SJSA1 (cell line): Measurements from ENCODE around the gene C16orf86. TPM values are rescaled to one million over a fixed set of nuclear protein-coding genes. Genes with fewer than 3 reads are reported as not detected.

Source experiments
- DNase-seq, 2 experiments: peaks; one replicate each; pipeline ENCODE4 v3.0.0-alpha.2; 2015 to 2020; ENCODE audit warnings: low spot score in 2 of 2, low read depth in 1 of 2
- H3K27ac ChIP-seq: fragments of 250-450 bp; sonication (Bioruptor Pico); 2 replicates; pipeline ENCODE4 v1.5.1; 2020; ENCODE audit warnings: mild to moderate bottlenecking, moderate library complexity
- H3K27me3 ChIP-seq: fragments of 250-450 bp; sonication (Bioruptor Pico); replicated peaks from 2 replicates; pipeline ENCODE4 v1.5.1; 2020; ENCODE audit warnings: mild to moderate bottlenecking, moderate library complexity
- H3K36me3 ChIP-seq: fragments of 250-450 bp; sonication (Bioruptor Pico); 2 replicates; pipeline ENCODE4 v1.5.1; 2020; ENCODE audit warnings: mild to moderate bottlenecking
- H3K4me1 ChIP-seq: fragments of 250-450 bp; sonication (Bioruptor Pico); replicated peaks from 2 replicates; pipeline ENCODE4 v1.6.1; 2021; ENCODE audit warnings: mild to moderate bottlenecking
- H3K4me3 ChIP-seq: fragments of 250-450 bp; sonication (Bioruptor Pico); 2 replicates; pipeline ENCODE4 v1.5.1; 2020; ENCODE audit warnings: mild to moderate bottlenecking
- H3K9me3 ChIP-seq: fragments of 250-450 bp; sonication (Bioruptor Pico); replicated peaks from 2 replicates; pipeline ENCODE4 v1.5.1; 2020; ENCODE audit warnings: mild to moderate bottlenecking
- total RNA-seq: library from RNA; depleted of rRNA; stranded (reverse); fragments of >200 nt; shearing (Covaris generic); gene quantifications from 2 replicates; pipeline ENCODE4 v1.2.3, GENCODE V29; 2014

The C16orf86 gene
- total RNA-seq, 1 experiment from 2014 or later: 0.32 TPM

DNA sequence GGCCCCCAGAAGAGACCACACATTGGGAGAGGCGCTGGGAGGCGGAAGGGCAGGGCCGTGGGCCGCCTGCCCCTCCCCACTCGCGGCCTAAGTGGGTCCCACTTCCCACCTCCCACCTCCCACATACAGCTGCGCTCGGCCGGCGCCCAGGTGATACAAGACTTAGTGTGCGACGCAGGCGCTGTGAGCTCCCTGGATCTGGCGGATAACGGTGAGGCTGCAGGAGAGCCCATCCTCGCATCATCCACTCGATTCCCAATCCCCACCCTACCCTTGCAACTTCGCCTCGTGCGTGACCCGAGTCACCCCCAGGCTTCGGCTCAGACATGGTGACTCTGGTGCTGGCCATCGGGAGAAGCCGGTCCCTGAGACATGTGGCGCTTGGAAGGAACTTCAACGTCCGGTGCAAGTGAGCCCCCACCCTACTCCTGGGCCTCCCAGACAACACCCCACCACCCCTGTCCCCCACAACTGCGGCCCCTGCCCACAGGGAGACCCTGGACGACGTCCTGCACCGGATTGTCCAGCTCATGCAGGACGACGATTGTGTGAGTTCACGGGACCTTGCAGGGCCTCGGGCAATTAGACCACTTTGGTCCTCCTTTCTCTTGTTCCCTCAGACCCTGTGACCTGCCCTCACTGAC lies 17.7 kb upstream of the C16orf86 start:
- Histone ChIP-seq H3K9me3 (no peaks in the 10 kb centered on the region; the same call in 1 of the 2 replicates), H3K36me3 (0 out of 2 replicates have a peak, but pooled peaks cover 3% of the 10 kb centered on the region), H3K27me3 (peaks cover 76% of the 10 kb centered on the region), H3K4me3 (no peak overlapping the region), H3K4me1 (peaks cover 20% of the 10 kb centered on the region), H3K27ac (no peak overlapping the region)
- no peak for DNase-seq

DNA sequence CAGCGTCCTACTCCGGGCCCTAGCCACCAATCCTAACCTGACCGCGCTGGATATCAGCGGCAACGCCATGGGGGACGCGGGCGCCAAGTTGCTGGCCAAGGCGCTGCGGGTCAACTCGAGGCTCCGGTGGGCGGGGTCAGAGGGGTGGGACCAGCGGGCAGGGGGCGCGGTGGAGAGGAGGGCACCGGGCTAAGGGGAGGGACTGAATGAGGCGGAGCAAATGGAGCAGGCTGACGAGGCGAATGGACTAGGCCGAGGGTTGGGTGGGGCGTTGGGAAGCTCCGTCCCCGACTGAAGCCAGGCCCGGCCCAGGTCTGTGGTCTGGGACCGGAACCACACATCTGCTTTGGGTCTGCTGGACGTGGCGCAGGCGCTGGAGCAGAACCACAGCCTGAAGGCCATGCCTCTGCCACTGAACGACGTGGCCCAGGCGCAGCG lies 17.1 kb upstream of the C16orf86 start:
- H3K27me3 ChIP-seq: peaks cover 76% of the 10 kb centered on the region

DNA sequence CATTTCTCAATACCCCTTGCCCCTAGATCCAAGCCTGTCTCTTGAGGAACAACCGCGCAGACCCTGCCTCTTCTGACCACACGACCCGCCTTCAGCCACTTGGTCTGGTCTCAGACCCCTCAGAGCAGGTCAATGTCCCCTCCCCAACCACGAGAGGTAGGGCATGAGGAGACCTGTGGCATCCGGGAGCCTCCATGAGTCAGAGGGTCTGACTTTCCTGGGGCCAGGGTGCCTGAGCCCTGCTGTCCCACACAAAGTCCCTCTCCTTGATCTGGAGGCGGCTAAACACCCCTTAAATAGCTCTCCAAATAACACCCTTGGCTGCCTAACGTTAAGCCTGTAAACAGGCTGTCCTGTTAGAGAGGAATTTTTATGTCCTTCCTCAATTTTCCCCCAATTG lies 16.6 kb upstream of the C16orf86 start:
- Histone ChIP-seq H3K27me3 (peaks cover 71% of the 10 kb centered on the region), H3K4me1 (peaks cover 27% of the 10 kb centered on the region)
- DNase-seq: no peak

More for the DNA sequence above, 17.1 kb upstream of the C16orf86 start:
- Histone ChIP-seq H3K27ac (no peak overlapping the region), H3K4me1 (peaks cover 27% of the 10 kb centered on the region), H3K4me3 (no peak overlapping the region), H3K9me3 (no peaks in the 10 kb centered on the region; the same call in 1 of the 2 replicates), H3K36me3 (peaks cover 8% of the 10 kb centered on the region)
- no peak for DNase-seq

DNA sequence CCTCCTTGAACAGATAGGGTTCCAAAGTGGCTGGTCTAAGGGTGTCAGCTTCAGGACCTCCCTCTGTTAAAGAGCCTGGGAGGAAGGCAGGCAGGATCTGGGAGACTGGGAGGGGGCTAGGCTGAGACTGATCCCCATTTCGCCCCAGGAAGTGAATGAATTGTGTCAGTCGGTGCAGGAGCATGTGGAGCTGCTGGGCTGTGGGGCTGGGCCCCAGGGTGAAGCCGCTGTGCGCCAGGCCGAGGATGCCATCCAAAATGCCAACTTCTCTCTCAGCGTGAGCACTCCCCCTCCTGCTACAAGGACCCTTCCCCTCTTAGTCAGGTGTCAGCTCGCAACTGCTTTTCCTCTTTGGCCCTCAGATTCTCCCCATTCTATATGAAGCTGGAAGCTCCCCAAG lies 15.6 kb upstream of the C16orf86 start:
- no peak for DNase-seq
- H3K27me3 ChIP-seq: peaks cover 61% of the 10 kb centered on the region
- no peaks in the 10 kb centered on the region; the same call in 1 of the 2 replicates for H3K9me3 ChIP-seq
- H3K27ac ChIP-seq: no peak overlapping the region
- H3K36me3 ChIP-seq: peaks cover 22% of the 10 kb centered on the region
- H3K4me1 ChIP-seq: peaks cover 30% of the 10 kb centered on the region
- no peak overlapping the region for H3K4me3 ChIP-seq

More for the DNA sequence above, 16.6 kb upstream of the C16orf86 start:
- H3K4me3 ChIP-seq: no peak overlapping the region
- H3K36me3 ChIP-seq: peaks cover 13% of the 10 kb centered on the region
- no peak overlapping the region for H3K27ac ChIP-seq
- no peaks in the 10 kb centered on the region; the same call in 1 of the 2 replicates for H3K9me3 ChIP-seq

DNA sequence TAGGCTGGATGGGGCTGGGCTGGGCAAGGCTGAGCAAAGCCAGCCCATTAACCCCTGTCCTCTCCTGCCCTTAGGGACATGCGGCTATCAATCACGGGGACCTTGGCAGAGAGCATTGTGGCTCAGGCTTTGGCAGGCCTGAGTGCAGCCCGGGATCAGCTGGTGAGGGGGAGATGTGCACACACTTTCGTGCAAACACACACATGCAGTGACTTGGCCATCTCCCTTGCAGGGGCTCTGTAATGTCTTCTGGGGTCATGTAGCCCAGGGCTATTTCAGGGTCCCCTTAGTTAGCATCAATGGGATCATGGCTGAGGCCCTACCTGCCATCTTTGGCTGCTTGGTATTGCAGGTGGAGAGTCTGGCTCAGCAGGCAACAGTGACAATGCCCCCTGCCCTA lies 14.8 kb upstream of the C16orf86 start:
- H3K27ac ChIP-seq: no peak overlapping the region
- H3K9me3 ChIP-seq: no peaks in the 10 kb centered on the region; the same call in 1 of the 2 replicates
- H3K4me3 ChIP-seq: no peak overlapping the region

DNA sequence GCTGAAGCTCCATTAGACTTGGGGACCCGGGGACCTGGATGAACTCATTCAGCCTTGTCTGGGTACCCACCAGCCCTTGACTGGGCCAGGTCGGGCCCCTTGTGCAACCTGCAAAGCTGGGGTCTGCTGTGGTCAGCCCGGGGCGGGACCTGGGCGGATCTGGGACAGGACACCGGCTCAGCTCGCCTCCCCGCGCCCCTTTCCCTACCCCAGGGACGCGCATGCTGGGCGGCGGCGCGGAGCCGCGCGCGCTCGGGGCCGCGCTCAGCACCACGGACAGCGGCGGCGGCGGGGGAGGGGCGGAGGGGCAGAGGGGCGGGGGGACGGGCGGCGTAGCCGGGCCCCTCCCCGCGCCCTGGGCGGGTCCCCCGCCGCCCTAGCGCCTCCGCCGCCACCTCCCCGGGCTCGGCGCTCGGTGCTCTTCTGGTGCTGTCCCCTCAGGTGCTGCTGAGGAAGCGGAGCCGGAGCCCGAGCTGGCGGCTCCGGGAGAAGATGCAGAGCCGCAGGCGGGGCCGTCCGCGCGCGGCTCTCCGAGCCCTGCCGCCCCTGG lies 14.0 kb upstream of the C16orf86 start:
- H3K27ac ChIP-seq: no peak overlapping the region
- peak overlapping the region; percentile 74 for H3K4me3 ChIP-seq
- H3K9me3 ChIP-seq: no peaks in the 10 kb centered on the region; the same call in 1 of the 2 replicates
- peaks cover 36% of the 10 kb centered on the region for H3K36me3 ChIP-seq
- peak in 1 of 2 experiments; percentile 54 for DNase-seq
- H3K4me1 ChIP-seq: peaks cover 30% of the 10 kb centered on the region
- peaks cover 46% of the 10 kb centered on the region for H3K27me3 ChIP-seq

More for the DNA sequence above, 14.8 kb upstream of the C16orf86 start:
- H3K36me3 ChIP-seq: peaks cover 28% of the 10 kb centered on the region
- H3K27me3 ChIP-seq: peaks cover 53% of the 10 kb centered on the region
- no peak for DNase-seq
- H3K4me1 ChIP-seq: peaks cover 30% of the 10 kb centered on the region

DNA sequence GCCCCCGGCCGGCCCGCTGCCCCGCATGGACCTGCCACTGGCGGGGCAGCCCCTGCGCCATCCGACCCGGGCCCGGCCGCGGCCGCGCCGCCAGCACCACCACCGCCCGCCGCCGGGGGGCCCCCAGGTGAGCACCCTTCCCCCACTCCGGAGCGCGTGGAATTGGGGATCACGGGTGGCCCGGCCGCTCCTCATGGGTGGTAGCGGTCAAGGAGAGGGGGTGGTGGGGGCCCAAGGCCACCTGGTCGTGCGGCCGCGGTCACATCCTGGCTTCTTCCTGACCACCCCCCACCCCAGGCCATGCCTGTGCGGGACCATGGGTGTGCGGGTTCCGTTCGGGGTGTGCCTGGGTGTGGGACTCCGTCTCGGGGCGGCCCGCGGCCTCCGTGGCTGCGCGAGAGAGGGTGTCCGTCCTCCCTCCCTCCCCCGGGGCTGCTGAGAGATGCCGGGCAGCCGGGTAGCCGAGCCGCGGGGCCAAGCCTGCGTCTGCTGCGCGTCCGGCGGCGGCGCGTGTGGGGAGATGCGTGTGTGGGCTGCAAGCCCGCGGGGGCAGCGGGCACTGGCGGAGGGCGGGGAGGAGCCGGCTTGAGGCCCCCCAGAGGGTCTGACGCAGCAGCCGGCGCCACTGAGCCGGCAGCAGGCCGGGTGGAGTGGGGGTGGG lies 13.4 kb upstream of the C16orf86 start:
- Histone ChIP-seq H3K4me1 (peaks cover 30% of the 10 kb centered on the region), H3K27me3 (peaks cover 40% of the 10 kb centered on the region), H3K9me3 (no peaks in the 10 kb centered on the region; the same call in 1 of the 2 replicates), H3K36me3 (peaks cover 41% of the 10 kb centered on the region), H3K4me3 (peak overlapping the region; percentile 74), H3K27ac (no peak overlapping the region; the same call in 1 of the 2 replicates)
- DNase-seq: peak; percentile 67 to 88

DNA sequence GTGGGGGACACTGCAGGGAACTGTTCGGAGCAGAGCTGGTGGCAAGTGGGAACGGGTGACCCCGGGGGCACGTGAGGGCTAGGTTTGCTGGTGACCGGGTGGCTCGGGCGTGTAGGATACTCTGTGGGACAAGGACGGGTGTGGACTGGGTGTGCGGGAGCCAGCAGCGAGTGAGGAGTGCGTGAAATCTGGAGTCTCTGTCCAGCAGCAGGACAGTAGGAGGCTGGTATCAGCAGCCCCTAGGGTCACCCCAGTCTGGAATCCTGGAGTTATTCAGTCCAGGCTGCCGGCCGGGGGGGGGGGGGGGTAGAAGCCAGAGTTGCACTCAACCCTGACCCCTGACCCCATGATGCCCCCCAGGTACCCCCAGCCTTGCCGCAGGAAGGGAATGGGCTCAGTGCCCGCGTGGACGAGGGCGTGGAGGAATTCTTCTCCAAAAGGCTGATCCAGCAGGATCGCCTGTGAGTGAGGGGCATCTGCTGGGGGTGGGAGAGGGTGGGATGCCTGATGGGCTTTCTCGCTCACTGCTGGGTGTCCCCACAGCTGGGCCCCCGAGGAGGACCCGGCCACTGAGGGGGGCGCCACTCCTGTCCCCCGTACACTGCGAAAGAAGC lies 12.7 kb upstream of the C16orf86 start:
- peak overlapping the region; percentile 74 for H3K4me3 ChIP-seq
- peak overlapping the region; percentile 38 for H3K27ac ChIP-seq

DNA sequence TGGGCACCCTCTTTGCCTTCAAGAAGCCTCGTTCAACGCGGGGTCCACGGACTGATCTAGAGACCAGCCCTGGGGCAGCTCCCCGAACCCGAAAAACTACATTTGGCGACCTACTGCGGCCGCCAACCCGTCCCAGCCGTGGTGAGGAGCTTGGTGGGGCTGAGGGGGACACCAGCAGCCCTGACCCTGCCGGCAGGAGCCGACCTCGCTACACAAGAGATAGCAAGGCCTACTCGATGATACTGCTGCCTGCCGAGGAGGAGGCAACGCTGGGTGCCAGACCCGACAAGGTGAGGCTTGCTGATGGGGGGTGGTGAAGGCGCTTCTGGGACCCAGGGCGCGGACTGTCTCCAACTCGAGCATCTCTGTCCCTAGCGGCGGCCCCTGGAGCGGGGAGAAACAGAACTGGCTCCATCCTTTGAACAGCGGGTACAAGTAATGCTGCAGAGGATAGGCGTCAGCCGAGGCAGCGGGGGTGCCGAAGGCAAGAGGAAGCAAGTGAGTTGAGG lies 12.2 kb upstream of the C16orf86 start:
- Histone ChIP-seq H3K9me3 (no peaks in the 10 kb centered on the region; the same call in 1 of the 2 replicates), H3K27me3 (peaks cover 28% of the 10 kb centered on the region), H3K4me3 (peak overlapping the region; percentile 74; the same call in 1 of the 2 replicates), H3K36me3 (peaks cover 53% of the 10 kb centered on the region), H3K4me1 (peaks cover 40% of the 10 kb centered on the region), H3K27ac (peak overlapping the region; percentile 38)
- no peak for DNase-seq

More for the DNA sequence above, 12.7 kb upstream of the C16orf86 start:
- peaks cover 48% of the 10 kb centered on the region for H3K36me3 ChIP-seq
- peaks cover 34% of the 10 kb centered on the region for H3K27me3 ChIP-seq
- peaks cover 34% of the 10 kb centered on the region for H3K4me1 ChIP-seq
- no peak for DNase-seq
- H3K9me3 ChIP-seq: no peaks in the 10 kb centered on the region; the same call in 1 of the 2 replicates

DNA sequence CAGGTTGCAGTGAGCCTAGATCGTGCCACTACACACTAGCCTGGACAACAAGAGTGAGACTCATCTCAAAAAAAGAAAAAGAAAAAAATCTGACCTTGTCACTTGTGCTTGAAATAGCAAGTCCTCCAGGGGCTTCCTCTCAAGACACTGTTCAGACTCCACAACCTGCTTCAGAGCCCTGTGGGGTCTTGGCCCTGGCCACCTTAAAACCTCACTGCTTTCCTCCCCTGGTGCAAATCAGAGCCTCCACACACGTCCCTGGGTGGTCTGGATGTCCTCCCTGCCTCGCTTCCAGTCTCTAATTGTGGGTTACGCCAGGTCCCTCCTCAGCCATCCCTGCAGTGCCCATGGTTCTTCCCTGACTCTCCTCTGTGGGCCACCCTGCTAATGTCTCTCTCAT lies 11.3 kb upstream of the C16orf86 start:
- H3K27ac ChIP-seq: no peak overlapping the region
- no peak overlapping the region for H3K4me3 ChIP-seq
- peaks cover 19% of the 10 kb centered on the region for H3K27me3 ChIP-seq
- DNase-seq: no peak
- H3K9me3 ChIP-seq: no peaks in the 10 kb centered on the region; the same call in none of the 2 replicates
- peaks cover 58% of the 10 kb centered on the region for H3K36me3 ChIP-seq
- H3K4me1 ChIP-seq: peaks cover 45% of the 10 kb centered on the region

DNA sequence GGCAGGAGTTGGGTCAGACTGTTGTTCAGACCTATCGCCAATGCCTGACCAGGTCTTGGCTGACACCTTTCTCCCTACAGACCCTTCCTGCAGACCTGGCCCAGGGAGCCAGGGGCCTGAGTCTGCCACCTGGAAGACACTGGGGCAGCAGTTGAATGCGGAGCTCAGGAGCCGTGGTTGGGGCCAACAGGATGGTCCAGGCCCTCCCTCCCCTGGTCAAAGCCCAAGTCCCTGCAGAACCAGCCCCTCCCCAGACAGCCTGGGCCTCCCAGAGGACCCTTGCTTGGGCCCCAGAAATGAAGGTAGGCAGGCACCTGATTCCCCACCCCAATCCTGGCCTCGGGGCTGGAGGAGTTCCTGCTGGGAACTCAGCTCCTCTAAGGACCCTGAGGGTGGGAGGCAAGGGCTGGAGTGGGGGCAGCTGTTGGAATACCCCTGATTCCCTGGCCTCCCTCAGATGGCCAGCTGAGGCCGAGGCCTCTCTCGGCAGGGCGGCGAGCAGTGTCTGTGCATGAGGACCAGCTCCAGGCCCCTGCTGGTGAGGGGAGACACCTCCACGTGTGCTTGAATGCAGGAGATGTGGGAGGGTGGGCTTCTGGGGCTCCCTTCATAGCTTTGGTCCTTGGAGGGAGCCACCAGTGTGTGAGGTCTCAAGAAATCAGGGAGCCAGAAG lies 10.1 kb upstream of the C16orf86 start:
- no peaks in the 10 kb centered on the region; the same call in none of the 2 replicates for H3K9me3 ChIP-seq
- peaks cover 11% of the 10 kb centered on the region for H3K27me3 ChIP-seq
- no peak overlapping the region for H3K4me3 ChIP-seq
- no peak for DNase-seq
- peaks cover 58% of the 10 kb centered on the region for H3K36me3 ChIP-seq
- H3K27ac ChIP-seq: no peak overlapping the region
- H3K4me1 ChIP-seq: peaks cover 52% of the 10 kb centered on the region

DNA sequence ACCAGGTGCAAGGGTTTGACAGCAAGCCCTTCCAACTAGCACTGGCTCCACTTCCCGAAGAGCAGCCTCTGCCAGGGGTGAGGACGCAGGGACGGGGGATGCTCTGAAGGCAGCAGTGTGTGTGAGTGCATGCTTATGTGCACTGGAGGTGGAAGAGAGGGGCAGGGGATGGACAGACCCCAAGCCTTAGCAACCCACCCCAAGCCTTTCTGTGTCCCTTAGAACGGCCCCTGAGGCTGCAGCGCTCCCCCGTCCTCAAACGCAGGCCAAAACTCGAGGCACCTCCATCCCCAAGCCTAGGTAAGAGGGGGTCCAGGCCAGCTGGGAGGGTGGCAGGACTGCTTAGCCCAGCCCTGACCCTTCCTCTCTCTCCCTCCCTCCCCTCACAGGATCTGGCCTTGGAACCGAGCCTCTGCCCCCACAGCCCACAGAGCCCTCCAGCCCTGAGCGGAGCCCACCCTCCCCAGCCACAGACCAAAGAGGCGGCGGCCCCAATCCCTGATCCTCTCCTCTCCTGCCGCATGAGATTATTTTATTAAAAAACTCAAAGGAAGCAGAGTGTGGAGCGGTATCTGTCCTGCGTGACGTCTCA lies 9.5 kb upstream of the C16orf86 start:
- Histone ChIP-seq H3K36me3 (peaks cover 58% of the 10 kb centered on the region), H3K27ac (no peak overlapping the region), H3K9me3 (no peaks in the 10 kb centered on the region; the same call in none of the 2 replicates), H3K4me3 (no peak overlapping the region), H3K27me3 (peaks cover 5% of the 10 kb centered on the region), H3K4me1 (peaks cover 52% of the 10 kb centered on the region)
- DNase-seq: no peak
